C4-2B (cell line): ENCODE data around the gene SLC35F5.

Experiments used
- ZFX ChIP-seq: fragments of 450-650 bp; IDR thresholded peaks from 2 replicates; pipeline ENCODE4 v1.6.1; 2017
- TF ChIP-seq, protein P1 (sequence below): fragments of 450-650 bp; conservative IDR thresholded peaks from 2 replicates; pipeline ENCODE4 v1.5.1; 2017; ENCODE audit warnings: mild to moderate bottlenecking

DNA sequence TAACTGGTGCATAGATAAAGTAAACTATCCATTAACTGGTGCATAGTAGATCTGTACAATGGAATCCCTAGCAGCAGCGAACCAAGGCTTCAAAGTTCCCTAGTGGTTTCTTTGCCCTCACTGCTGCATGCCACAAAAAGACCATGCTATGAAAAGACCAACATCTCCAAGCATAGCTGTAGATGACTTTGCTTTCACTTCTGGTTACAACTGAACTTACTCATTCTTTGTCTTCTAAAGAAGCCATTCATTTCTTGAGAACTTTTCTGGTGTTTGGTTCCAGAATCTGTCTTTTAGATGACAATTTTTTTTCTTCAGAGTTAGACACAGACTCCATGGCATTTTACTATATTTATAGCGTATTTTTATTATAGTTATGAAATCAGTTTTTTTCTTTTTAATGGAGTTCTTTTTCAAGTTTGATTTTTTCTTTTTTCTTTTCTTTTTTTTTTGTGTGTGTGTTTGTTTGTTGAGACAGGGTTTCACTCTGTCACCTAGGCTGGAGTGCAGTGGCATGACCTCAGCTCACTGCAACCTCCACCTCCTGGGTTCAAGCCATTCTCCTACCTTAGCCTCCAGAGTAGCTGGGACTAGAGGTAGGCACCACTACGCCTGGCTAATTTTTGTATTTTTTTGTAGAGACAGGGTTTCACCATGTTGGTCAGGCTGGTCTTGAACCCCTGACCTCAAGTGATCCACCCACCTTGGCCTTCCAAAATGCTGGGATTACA, 63.6 kb downstream of the SLC35F5 start:
- TF ChIP-seq, protein P1, sequence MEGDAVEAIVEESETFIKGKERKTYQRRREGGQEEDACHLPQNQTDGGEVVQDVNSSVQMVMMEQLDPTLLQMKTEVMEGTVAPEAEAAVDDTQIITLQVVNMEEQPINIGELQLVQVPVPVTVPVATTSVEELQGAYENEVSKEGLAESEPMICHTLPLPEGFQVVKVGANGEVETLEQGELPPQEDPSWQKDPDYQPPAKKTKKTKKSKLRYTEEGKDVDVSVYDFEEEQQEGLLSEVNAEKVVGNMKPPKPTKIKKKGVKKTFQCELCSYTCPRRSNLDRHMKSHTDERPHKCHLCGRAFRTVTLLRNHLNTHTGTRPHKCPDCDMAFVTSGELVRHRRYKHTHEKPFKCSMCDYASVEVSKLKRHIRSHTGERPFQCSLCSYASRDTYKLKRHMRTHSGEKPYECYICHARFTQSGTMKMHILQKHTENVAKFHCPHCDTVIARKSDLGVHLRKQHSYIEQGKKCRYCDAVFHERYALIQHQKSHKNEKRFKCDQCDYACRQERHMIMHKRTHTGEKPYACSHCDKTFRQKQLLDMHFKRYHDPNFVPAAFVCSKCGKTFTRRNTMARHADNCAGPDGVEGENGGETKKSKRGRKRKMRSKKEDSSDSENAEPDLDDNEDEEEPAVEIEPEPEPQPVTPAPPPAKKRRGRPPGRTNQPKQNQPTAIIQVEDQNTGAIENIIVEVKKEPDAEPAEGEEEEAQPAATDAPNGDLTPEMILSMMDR = no peak
- TF ChIP-seq ZFX = no peak
